ENCODE results near the gene ZDHHC14.

ZDHHC14 gene

GRCh38 chr6:157645201-157645795 is 264.3 kb downstream of the ZDHHC14 start:
- no peak for DNase-seq (ENCODE audit: low read depth)

DNA sequence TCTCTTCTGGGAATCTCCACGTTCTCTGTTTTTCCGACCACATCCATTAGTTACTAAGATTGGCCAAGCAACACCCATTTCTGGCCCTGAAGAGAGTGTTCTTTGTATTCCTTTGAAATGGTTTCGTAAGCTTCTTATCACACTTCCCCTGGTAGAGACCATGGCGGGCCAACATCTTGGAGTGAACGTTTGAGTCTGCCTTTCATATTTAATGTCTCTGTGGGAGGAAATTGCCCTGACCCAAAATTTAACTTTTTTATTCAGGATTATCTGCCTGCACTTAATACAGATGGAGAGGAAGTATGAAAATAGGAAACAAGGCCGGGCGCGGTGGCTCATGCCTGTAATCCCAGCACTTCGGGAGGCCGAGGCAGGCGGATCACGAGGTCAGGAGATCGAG is 265.0 kb downstream of the ZDHHC14 start:
- DNase-seq (ENCODE audit: low read depth): no peak

DNA sequence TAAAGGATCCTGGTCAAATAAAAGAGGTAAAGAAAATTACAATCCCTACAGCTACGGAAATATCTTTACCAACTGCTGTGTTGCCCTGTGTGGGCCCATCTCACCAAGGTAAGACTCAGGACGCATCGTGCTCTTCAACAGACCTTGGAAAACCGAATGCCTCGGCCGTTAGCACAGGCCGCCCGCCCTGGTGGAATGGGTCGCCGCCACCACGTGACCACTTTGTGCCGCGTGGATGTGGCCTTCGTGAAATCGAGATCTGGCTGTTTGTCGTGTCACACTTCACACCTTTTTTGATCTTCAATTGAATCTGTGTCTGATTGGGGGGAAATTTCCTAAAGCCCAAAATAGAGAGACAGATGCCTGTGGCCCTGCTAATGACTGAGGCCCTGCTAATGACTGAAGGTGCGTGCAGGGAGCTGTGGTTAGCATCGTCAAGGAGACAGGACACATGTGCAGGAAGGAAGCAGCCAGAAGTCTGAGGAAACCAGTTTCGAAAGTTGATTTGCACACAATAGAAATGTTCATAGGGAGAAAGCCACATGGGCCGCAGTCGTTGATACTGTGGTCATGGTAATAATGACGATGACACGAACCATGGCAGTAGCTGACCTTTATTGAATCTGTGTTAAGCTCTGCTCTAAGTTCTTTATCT is 266.4 kb downstream of the ZDHHC14 start:
- DNase-seq (ENCODE audit: low read depth): no peak

GRCh38 chr6:157648561-157648960 is 267.6 kb downstream of the ZDHHC14 start:
- no peak for DNase-seq (ENCODE audit: low read depth)

DNA sequence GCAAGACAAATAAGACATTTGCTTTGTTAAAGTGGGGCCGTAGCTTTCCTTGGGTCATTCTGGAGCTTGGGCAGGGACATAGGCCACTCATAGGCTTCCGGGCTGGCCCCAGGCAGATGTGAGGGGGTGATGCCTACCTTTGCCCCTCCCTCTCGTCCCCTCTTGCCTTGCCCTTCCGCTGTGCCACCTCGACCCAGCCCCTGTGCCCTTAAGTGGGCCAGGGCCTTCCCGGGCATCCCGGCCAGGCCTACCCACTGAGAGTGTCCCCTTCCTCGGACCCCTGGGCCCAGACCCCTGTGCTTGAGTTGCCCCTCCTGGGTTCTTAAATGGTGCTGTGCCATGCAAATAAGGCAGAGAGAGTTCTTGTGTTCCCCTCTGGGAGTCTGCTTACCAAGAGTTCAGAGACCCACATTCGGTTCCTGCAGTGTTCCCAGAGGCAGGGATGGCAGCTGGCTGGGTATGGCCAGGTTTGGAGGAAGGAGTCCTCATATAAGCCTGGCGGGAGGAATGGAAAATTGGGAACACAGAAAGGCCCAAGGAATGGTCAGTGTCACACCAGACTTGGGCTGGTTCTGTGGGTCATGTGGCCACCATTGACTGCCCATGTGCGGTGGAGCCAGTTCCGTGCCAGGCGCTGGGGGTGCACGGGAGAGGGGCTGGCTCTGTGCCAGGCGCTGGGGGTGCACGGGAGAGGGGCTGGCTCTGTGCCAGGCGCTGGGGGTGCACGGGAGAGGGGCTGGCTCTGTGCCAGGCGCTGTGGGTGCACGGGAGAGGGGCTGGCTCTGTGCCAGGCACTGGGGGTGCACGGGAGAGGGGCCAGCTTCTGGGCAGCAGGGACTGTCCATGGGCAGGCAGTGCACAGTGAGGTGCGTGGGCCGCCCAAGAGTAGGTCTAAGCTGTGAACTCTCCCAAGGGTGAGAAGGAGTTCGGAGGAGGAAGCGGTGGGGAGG is 268.6 kb downstream of the ZDHHC14 start:
- no peak for DNase-seq (ENCODE audit: low read depth)

DNA sequence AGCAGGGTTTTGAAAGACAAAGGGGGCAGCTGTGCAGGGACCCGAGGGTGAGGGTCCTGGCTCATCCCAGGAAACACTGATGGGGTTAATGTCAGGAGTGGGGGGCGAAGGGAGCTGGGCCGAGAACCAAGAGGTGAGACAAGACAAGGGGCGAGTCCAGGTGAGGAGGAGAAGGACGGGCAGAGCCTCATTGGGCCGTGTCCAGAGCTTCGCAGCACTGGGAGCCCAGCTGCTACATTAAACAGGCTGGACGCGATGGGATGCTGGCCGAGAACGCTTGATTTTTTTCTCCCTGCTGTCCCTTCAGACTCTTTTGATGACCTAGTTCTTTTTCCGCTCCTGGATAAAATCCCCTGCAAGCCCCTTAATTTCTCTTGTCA is 269.3 kb downstream of the ZDHHC14 start:
- DNase-seq (ENCODE audit: low read depth): no peak

DNA sequence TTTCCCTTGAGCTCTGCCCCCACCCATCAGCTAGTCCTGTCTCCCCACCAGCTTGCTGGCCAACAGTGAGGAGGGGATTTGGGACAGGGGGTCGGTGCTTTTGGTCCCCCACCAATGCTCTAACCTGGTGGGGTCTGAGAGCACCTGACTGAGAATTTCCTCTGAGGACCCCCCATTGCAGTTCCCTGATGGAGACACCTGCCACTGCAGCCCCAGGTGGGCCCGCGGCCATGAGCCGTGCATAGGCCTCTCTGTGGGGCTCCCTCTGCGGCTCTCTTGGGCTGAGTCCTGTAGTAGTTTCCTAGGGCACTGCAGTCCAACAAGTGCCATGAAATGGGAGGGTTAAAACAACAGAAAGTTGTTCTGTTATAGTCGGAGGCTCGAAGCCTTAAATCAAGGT is 269.8 kb downstream of the ZDHHC14 start:
- DNase-seq (ENCODE audit: low read depth): no peak

GRCh38 chr6:157651731-157652490 is 270.9 kb downstream of the ZDHHC14 start:
- no peak for DNase-seq (ENCODE audit: low read depth)

GRCh38 chr6:157652601-157653363 is 271.8 kb downstream of the ZDHHC14 start:
- DNase-seq (ENCODE audit: low read depth): no peak

DNA sequence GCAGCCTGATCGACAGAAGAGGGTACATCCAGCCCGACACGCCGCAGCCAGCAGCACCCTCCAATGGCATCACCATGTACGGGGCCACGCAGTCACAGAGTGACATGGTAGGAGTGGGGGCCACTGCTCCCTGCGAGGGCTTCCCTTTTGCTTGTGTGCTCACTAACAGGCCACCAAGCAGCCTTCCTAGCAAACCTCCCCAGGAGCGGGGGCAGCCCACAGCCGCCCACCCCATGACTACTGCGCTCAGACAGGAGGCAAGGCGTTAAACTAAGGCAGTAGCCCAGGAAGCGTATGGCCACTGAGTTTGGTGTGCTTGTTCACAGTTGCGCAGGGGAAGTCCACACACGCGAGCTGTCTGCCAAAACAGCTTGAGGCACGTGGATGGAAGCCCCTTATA is 272.5 kb downstream of the ZDHHC14 start:
- no peak for DNase-seq (ENCODE audit: low read depth)

DNA sequence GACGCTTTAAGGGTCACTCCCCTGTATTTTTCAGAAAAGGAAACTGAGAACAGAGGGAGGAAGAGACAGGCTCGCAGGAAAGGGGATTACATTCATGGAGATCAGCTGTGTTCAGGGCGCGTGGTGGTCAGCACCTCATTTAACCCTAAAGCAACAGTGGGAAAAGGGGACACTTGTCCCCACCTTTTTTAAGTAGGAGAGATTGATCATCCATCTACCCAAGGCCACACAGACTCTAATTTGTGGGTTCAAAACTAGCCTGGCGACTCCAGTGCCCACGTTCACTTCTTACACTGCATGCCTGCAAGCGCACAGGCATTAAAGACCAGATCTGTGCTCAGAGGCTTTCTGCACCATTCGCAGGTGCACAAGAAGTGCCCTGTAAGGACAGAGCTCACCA is 274.1 kb downstream of the ZDHHC14 start:
- DNase-seq (ENCODE audit: low read depth): no peak

DNA sequence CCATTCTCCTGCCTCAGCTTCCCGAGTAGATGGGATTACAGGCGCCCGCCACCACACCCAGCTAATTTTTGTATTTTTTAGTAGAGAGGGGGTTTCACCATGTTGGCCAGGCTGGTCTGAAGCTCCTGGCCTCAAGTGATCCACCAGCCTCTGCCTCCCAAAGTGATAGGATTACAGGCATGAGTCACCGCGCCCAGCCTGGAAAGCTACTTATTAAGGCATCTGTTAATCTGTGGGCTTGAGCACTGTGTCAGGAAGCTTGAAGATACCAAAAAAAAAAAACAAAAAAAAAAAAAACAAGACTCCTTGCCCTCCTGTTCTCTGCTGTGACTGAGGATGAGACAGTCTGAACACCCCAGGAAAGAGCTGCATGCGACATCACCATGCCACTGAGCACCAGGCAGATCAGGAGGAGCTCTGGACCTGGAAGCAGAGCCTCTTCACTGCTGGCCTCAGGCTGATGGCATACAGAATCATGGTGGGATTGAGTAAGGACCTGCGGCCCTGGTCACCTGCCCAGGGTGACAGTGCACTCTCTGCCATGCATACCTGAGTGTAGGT is 275.5 kb downstream of the ZDHHC14 start:
- no peak for DNase-seq (ENCODE audit: low read depth)

GRCh38 chr6:157657754-157658153 is 276.8 kb downstream of the ZDHHC14 start:
- no peak for DNase-seq (ENCODE audit: low read depth)

- no peak for DNase-seq (ENCODE audit: low read depth)
Observed at GRCh38 chr6:157658301-157658700, 277.3 kb downstream of the ZDHHC14 start.

DNA sequence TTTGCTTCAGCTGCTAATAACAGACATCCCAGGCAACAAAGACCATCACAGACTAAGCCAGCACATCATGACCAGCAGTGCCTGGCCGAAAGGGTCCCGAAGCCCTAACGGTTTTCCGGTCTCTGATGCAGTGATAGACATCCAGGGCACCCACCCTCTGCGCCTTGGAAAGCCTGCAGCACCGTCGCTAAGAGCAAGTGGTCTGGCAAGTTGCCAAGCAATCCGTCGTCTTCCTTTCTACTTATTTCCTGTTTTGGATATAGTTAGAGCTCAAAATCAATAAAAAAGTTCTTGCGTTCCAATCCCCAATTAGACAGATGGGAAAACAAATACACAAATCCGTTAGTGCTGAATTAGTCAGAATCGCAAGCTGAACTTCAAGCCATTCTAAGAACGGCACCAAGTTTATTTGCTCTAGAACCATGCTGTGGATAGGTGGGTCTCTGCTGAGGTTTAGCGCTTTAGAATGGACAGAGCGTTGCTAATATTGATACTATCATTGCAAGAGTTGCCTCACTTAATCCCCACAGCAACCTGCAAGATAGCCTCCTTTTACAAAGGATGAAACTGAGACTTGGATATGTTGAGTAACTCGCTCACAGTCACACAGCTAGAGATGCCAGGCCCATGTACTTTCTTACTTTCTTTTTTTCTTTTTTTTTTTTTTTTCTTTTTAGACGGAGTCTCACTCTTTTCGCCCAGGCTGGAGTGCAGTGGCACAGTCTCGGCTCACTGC is 278.7 kb downstream of the ZDHHC14 start:
- DNase-seq (ENCODE audit: low read depth): no peak

GRCh38 chr6:157660414-157660813 is 279.4 kb downstream of the ZDHHC14 start:
- no peak for DNase-seq (ENCODE audit: low read depth)

DNA sequence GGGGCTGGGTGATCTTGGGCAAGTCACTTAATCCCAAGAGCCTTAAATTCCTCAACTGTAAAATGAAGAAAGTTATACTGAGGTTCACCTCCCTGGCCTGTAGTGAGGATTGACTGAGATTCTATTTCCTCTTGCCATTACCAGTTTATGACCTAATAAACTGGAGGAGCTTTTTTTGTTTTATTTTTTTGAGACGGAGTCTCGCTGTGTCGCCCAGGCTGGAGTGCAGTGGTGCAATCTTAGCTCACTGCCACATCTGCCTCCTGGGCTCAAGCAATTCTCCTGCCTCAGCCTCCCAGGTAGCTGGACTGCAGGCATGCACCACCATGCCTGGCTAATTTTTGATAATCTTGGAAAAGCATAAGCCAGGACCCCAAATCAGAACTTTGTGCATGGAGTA is 280.7 kb downstream of the ZDHHC14 start:
- no peak for DNase-seq (ENCODE audit: low read depth)

GRCh38 chr6:157663261-157663660 is 282.3 kb downstream of the ZDHHC14 start:
- DNase-seq (ENCODE audit: low read depth): no peak

DNA sequence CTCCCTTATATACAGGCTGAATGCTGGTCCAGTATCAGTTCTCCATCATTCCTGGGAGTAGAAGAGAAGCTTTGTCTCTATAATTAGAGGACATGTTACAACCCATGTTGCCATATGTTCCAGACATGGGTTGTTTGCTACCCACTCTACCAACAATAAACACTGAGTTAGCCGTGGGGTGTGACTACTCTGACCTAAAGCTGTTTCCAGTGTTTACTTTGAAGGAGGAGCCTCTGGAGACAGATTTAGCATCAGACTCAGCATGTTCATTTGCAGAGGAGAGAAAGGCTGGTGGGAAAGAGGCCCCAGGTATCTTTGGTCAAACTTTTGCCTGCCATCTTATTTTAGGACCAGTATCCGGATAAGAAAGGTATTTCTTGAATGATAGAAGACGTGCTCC is 284.2 kb downstream of the ZDHHC14 start:
- no peak for DNase-seq (ENCODE audit: low read depth)

GRCh38 chr6:157666729-157667128 is 285.7 kb downstream of the ZDHHC14 start:
- DNase-seq (ENCODE audit: low read depth): no peak
